ENCODE data around the gene OSBP2.

Gene OSBP2

DNA sequence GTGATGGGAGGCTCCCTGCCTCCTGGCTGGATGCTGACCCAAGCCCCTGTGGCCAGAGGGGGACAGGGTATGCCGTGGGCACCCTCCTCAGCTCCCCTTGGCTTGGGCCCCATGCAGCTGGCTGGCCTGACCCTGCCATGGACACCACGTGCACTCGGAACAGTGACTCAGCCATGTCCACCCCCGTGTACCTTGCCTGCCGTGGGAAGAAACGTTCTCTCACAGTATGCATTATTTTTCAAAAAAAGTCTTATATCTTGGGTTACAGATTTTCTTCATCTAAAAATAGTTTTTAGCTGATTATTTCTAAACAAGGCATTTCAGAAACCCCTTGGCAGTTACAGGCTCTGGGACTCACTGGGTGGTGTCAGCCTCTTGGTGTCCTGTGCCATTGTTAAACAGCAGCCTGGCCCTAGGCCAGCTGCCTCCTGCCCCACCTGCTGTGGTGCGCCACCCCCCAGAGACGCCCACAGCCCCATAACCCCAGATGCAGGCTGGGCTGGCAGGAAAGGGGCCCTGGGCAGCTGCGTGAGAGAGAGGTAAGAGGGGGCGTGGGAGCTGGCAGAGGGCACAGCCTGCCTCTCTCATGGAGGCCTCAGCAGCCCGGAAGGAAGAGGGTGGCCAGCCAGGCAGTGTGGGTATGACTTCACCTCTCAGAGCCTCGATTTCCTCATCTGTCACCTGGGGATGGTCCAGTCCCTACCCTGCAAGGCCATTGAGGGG lies 174.2 kb downstream of the OSBP2 start:
- no peak for DNase-seq (ENCODE audit: low spot score)

DNA sequence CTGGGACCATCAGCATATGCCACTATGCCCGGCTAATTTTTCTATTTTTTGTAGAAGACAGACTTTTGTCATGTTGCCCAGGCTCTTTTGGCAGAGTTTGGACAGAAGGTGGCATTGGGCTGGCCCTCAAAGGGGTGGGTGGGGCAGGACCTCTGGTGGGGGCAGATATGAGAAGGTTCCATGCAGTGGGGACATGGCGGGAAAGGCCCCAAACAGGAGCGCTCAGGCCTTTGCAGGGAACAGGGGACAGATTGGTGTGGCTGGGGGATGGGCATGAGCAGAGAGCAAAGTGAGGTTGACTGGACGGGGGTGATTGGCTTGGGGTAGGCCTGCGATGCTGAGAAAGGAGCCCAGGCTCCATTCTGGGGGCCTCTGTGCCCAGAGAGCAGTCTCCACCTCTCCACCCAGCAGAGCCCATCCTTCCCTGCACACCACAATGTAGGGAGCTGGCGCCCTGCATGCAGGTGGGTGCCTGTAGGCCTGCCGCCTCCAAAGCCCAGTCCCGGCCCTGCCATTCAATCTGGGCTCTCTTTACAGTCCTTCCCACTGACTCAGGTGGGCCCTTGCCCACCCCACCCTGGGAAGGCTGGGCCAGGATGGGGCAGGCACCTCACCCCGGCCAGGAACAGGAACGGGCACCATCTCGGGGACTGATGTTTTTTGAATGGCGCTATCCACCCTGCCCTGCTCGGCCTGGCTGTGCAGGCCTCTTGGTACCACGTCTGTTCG lies 175.2 kb downstream of the OSBP2 start:
- peak; percentile 65 for DNase-seq (ENCODE audit: low spot score)

DNA sequence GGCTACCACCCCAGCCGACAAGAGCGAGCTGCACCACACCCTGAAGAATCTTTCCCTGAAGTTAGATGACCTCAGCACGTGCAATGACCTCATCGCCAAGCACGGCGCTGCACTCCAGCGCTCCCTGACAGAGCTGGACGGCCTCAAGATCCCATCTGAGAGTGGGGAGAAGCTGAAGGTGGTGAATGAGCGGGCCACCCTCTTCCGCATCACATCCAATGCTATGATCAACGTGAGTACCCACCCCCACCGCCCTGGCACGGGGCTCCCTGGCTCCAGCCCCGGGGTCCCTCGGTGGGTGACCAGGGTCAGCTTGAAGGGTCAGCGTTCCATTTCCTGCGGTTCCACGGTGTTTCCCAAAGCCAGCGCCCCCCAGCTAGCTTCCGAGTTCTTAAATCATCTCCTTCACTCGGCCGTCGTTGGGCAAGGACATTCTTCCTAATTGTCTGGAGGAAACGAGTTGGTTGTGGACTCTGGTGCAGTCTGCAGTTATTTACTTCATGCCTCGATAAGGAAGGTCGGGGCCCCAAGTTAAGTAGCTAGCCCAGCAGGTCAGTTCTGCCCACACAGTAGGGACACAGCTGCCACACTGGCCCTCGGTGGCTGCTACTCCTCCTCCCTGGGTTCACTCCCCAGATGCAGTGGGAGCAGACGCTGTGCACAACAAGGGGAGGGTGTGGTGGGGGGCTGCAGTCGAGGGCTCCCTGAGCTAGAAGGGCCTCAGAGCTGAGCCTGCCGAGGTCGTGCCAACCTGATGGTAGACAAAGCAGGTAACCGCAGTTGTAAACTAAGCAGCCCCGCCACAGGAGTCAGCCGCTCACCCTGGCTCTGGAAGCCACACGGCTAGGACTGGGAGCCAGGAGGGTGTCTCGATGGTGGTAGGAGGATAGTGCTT lies 176.0 kb downstream of the OSBP2 start:
- no peak for DNase-seq (ENCODE audit: low spot score)

DNA sequence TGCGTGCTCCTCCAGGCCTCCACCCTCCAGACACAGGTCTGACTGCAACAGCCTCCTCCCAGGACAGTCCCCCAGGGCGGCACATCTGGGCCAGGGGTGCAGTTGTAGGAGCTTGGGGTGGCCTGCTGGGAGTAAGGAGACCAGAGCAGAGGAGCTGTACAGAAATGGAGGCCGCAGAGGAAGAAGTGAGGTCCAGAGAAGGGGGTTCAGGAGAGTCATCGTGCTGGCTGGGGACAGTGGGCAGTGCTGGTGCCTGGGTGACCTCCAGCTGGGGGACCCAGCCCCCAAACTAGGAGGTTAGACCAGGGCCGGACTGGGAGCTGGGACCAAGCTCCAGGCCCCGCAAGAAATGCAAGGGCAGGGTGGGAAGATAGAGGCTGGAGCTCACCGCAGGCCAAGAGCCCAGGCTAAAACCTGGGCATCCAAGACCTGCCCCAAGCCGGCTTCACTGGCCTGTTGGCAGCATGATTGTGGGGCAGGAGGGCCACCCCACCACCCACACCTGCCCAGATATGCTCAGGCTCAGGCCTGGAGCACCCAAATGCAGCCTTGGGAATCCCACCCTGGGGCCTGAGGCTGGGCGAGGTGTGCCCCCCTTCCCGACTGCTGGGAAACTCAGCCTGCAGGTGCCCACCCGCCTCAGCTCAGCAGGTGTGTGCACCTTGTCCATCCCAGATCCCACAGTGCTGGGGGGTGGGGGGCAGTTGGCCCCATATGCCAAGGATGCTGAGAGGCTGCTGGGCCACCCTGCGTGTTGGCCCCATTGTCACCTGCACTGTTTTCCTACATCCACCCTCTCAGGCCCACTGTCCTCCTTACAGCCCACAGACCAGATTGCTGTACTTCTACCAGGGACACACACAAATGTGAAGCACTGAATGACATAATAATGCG lies 177.0 kb downstream of the OSBP2 start:
- no peak for DNase-seq (ENCODE audit: low spot score)

DNA sequence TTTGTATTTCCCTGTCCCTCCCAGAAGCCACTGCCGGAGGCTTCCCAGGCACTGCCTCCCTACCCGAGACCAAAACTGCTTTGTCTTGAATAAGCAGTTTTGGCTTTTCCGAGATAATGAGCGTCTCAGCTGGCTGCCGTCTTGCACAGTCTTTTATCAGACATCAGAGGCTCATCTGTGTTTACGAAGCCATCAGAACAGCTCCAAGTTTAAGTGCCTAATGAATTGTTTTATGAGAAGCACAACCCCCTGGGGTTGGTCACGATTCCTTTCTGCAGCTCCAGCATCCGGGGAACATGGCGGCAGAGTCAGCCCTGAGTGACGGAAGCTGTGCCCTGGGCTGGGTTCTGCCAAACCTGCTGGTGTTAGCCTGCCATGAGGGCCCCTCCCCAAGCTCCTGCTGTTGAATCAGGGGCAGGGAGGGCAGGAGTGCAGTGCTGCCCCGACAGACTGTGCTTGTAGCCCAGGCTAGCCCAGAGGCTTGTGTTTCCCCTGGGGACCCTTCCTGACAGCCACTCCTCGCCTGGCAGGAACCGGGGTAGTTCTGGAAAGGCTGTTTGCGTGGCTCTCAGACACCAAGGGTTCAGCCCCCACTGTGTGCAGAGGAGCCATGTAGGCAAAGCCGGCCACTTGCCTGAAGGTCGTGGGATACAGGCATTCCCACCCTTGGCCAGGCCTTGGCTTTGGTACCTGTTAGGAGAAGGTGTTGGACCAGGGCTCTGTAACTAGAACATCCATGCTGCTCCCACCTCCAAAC lies 177.8 kb downstream of the OSBP2 start:
- DNase-seq (ENCODE audit: low spot score), result peak; percentile 54

DNA sequence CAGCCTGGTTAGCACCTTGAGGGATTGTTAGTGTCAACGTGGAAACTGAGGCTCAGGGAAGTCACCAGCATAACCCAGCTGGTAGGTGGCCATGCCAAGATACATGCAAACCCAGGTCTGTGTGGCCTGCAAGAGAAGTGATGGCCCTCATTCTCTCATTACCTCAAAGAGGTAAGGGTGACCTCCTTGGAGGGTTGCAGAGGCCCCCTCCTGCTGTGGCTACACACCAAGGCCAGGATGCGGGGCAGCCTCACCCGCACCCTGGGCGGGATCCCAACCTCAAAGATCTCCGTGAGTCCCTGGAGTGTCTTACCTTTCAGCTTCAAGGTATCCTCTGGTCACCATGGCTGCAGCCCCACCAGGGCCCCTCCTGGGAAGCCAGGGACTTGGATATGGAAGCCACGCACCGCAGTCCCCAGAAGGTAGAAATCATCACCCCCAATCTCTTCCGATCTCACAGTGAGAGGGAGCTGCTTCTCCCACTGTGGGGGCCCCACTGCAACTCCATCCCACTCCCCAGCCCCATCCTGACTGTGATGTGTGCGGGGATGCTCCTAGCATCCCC lies 178.5 kb downstream of the OSBP2 start:
- DNase-seq (ENCODE audit: low spot score), result no peak

DNA sequence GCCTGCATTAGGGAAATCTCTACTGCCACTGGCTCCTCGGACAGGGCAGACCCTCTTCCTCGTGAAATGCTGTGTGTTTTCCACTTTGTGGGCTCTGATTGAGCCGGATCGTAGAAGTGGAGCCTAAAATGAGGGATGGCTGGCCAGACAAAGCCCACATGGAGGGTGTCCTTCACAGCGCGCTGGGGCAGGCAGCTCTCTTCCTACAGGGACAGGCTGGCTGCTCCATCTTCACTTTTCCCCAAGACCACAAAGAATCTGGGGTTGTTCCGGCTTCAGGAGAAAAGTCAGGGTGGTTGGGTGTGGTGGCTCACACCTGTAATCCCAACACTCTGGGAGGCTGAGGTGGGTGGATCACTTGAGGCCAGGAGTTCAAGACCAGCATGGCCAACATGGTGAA lies 179.0 kb downstream of the OSBP2 start:
- DNase-seq (ENCODE audit: low spot score), result no peak

DNA sequence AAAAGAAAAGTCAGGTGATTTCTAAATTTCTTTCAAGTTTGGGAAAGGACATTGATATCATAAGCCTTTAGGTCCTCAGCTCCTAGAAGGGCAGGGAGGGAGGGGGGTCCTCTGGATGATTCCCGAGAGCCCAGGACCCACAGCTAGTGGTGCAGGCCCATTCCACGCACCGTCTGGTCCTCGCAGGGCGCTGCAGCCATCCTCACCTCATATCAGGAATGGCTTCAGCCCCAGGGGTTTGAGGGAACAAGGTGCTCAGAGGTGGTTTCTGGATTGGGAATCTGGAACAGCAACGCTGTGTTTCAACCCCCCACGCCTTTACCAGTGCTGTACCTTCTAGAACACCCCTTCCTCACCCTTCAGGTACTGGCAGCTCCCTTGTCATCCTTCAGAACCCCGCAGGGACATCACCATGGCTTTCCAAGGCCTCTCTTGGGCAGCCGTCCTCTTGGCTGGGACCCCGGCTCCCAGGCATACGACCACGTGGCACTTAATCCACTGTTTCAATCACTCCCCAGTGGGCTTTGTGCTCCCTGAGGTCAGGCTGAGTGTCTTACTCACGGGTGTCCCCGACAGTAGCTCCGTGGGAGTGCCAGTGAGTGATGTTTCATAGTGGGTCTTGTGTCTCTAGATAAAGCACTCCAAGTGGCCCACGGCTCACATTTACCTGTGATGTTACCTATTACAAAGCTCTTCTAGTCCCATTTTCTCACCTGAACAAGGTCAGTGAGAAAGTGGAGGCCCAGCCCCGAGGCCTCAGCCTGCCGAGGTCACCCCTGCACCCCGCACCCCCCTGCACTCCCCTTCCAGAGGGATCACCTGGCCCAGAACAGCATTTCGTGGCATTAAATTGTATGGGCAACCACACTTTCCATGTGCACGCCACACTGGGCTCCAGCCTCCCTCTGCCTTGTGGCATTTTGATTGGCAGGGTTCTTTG lies 180.0 kb downstream of the OSBP2 start:
- DNase-seq (ENCODE audit: low spot score), result no peak

DNA sequence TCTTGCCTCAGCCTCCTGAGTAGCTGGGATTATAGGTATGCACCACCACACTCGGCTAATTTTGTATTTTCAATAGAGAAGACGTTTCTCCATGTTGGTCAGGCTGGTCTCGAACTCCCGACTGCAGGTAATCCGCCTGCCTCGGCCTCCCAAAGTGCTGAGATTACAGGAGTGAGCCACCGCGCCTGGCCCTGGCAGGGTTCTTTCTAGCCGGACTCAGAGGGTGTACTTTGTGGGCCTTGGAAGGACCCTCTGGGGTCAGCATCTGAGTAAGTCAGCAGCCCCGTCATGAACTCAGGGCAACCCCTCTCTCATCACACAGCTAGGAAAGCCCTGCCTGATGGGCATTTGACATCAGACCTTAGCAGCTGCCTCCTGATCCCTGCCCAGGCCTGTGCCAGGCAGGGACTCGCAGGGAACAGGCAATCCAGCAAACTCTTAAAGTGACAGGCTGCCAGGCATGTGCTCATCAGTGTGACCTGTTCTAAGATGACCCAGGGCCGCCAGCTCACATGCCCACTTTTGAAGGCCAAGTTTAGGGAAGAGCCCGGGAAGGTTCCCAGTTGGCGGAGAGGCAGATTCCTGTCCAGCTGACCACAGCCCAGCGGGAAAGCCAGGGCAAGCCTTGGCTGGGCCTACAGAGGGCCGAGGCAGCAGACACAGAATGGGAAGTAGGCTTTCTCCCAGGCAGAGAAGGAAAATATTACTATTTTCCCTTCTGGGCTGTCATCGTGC lies 181.0 kb downstream of the OSBP2 start:
- no peak for DNase-seq (ENCODE audit: low spot score)

DNA sequence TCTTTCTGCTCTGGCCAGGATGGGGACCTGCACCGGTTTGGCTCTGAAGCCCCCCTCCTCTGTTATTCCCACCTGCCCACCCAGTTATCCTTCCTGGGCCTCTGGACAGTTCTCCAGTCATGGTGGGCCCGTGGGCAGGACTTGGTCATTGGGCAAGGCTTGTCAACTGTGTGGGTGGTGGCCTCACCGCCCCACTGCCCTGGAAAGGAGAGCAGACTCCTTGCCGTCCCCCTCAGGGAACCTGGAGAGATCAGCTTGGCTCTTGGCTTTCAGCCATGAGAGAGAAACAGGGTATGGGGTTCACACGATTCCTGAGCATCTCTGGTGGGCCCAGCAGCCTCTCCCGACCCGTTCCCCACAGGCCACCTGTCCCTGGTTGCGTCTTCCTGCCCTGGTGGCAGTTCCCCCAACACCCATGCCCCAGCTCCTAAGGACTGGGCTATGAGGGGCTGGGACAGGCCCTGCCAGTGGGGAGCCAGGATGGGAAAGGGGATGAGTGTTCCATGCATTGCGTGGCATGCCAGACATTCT lies 181.6 kb downstream of the OSBP2 start:
- no peak for DNase-seq (ENCODE audit: low spot score)

DNA sequence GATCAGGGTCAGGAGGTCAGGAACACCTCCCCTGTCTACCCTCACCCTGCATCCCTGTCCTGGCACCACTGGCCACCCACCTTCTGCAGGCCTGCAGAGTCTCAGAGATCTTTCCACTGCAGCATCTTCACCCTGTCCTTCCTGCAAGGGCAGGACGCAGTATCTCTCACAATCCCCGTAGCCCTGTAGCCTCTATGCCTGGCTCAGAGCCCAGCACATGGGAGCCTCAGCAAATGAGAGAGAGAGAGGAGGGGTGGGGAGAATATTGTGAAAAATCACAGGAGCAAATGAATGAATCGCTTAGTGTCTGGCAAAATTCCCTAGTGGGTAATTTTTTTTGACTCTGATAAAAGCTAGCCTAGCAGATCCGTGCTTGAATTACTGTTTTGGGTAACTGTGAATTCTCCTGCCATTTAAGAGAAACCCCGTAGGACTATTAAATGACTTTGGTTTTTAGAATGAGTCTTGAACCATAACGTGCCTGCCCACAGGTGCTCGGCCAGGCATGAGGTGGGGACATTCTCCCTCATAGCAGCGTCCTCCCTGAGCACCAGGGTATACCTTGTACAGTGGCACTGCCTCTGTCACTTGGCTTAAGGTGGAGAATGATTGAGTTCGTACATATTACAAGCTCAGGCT lies 182.4 kb downstream of the OSBP2 start:
- DNase-seq (ENCODE audit: low spot score), result peak; percentile 50

DNA sequence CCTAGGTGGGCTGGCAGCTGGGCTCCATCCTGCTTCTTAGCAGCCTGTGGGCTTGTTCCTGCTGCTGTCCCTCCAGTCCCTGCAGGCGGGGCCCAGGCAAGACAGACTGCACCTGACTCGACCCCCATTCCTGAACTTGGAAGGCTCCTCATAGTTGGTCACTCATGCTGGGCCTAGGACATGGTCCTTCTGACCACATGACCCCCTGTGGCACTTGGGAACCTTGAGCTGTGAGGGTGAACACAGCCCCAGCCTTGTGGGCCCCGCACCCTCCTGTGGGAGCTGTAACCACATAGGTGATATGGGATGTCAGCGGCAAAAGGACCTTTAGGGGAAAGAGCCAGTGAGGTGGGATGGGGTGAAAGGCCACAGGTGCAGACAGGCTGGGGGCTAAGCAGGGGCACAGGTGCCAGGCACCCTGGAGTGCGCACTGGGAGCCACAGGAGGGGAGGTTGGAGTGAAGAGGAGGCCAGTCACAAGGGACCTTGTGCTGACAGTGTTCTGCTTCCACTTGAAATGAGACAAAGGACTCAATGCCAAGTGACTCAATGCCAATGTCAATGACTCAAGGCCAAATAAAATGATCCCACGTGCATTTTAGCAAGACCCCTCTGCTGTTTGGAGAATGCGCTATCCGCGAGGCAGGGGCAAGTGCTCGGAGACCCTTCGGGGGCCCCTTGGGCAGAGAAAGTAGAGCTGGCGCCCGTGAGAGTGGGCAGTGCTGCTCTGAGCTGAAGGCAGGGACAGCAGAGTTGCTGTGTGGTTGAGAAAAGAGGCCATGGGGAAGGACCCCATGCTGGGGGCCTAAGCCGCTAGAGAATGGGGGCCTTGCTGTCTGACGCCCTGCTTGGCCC lies 183.2 kb downstream of the OSBP2 start:
- no peak for DNase-seq (ENCODE audit: low spot score)

DNA sequence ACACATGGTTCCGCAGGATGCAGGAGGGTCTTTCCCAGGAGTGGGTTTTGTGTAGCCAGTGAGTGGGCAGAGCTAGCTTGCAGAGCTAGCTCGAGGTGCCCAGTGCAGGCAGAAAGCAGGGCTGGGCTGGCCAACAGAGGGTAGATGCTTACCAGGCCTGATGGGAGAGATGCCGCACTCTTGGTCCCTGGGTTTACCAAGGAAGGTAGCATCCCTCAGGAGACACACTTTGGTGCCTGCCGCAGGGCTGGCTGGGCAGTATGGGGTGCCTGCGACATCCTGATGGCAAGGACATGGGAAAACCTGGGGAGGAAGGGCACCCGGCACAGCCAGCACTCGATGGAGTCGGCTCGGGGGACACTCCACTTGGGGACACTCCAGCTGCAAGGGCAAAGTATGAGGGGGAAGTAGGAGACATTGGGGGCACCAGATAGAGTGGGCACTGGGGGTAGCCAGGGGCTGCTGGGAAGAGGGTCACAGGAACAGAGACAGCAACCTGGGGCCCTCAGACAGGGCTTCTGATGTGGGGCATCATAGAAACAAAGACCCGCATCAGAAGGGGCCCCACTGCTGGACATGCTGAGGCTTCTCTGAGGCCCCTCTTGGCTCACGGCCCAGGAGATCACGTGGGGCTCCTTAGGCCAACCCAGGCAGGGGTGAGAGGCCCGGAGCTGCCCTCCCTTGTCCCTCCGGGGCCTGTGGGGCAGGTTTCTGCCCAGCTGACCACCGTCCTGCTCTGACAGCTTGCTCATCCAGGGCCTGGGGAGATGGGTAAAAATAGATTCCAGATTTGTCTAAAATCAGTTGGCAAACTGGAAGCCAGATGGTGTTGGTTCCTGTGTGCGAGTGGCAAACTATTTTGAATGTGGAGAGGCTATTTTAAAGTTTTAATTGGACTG lies 184.1 kb downstream of the OSBP2 start:
- no peak for DNase-seq (ENCODE audit: low spot score)

DNA sequence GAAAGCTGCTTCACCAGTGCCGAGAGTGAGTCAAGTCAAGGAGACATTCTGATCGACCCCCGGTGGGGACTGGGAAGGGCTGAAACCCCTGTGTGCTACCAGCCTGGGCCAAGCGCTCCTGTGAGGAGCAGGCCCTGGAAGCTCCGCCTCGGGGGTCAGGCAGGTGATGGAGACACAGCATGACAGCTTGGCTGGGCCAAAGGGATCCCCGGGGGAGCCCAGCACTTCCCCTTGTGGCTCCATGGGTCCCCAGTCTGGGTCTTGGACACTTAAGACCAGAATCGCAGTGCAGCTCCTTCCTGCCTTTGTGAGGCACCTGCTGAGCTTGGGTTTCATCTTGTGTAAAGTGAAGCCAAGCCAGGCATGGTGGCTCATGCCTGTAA lies 184.7 kb downstream of the OSBP2 start:
- no peak for DNase-seq (ENCODE audit: low spot score)

DNA sequence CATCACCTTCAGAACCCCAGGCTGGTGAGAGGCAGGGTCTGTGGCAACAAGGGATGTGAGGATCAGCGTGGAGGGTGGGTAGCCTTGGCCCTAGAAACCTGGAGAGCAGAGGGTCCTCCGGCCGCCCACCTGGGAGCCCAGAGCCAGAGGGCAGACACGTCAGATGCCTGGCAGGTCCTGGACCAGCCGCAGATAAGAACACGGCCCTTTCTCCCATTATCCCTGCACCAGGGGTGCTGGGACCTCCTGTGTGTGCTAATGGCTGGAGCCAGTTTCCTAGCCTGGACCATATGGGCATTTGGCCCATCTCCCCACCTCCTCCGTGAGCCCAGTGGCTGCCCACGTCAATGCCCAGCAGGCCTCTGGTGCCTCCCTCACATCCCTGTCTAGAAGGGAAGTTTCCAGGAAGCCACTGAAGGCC lies 185.5 kb downstream of the OSBP2 start:
- DNase-seq (ENCODE audit: low spot score), result no peak

DNA sequence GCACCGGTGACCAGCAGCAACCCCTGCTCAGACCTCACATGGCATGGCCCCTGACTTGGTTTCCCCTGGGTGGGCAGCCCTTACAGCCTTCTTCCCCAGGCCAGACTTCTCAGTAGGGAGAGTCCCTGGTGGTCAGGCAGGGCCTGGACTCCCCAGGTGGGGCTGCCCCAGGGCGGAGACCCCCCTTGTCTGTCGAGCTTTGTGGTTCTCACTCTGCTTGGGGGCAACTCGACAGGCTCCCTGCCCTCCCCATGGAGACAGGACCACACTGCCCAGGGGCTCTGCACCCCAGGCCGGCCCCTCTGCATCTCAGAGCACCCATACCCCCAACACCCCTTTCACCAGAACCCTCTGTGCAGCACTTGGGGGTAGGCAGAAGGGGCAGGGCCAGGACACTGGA lies 186.2 kb downstream of the OSBP2 start:
- no peak for DNase-seq (ENCODE audit: low spot score)
